HG02763 (cell line): ENCODE results near the gene CARD14.
"Not testable (repeated sequence)": the region's sequence is repeated elsewhere in the genome, so short reads cannot be mapped to it uniquely, and the experiment has no call there.

ENCODE experiments used
- ATAC-seq: cut with Tn5 transposase; IDR thresholded peaks from one replicate; pipeline ENCODE4 v1.9.1; 2021; ENCODE audit warnings: mild to moderate bottlenecking, moderate library complexity; ENCODE audit not compliant: unreplicated experiment

Gene CARD14

GRCh38 chr17:80147035-80147822, 22.6 kb upstream of the CARD14 start, which contains the start of gene EIF4A3:
Gene EIF4A3 (minus strand): TSS chr17:80147128. CDS start chr17:80146961, 167 bp downstream.
- peak; percentile 86 for ATAC-seq

DNA sequence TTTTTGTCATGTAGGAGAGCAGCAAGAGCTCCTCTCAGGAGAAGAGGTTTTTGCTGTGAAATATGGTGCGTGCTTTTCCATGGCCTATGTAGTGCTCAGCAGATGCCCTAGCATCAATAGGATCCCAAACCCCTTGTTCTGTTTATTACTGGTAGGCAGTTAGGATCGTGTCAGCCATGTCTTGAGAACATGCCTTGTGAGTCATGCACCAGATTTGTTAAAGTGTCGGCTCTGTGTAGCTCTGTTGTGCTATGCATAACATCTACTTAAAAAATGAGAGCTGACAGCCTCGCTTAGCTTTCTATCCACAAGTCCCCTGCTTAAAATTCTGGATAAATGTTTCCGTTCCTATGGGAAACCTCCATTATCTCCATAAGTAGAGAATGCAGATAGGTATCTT, 18.5 kb upstream of the CARD14 start:
- no peak for ATAC-seq

DNA sequence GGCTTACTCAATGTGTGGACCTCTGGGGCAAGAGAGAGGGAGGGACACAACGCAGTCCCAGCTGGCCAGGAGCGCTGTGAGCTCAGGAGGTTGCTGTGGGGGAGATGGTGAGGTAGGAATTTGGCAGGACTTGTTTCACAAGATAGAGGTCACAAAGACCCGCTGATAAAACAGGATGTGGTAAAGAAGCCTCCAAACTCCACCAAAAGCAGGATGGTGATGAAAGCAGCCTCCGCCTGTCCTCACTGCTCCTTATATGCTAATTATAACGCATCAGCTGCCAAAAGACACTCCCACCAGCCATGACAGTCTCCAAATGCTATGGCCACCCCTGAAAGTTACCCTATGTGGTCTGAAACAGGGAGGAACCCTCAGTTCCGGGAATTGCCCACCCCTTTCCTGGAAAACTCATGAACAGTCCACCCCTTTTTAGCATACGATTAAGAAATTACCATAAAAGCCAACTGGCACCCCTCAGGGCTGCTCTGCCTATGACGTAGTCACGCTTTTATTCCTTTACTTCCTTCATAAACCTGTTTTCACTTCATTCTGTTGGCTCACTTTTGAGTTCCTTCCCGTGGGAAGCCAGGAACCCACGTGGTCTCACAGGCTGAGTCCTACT, 17.6 kb upstream of the CARD14 start:
- ATAC-seq: no peak

- ATAC-seq: peak; percentile 64
Measured at GRCh38 chr17:80153004-80153403, 16.8 kb upstream of the CARD14 start.

DNA sequence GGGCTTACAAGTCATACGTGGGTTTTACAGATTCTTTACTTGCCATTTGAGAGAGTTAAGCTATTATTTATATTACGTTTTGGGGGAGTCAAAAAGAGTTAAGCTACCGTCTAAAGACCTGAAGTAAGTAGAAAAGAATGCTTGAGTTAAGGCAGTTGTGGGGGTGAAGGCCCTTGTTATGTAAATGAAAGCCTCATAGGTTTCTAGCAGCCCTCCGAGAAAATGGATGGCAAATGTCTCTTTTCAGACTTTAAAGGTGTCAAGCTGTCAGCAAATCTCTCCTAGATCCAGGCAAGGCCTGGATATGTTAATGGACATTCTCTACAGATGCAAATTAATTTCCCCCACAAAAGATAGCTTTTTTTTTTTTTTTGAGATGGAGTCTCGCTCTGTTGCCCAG, 15.7 kb upstream of the CARD14 start:
- ATAC-seq: no peak

DNA sequence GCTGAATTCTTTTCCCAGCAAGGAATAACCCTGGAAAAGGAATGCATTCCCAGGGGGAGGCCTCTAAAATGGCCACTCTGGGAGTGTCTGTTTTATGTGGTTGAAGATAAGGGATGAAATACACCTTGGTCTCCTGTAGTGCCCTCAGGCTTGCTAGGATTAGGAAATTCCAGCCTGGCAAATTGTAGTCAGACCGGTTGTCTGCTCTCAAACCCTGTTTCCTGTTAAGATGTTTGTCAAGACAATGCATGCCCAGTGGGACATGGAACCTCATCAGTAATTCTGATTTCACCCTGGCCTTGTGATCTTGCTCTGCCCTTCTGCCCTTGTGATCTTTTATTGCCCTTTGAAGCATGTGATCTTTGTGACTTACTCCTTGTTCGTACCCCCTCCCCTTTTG, 14.2 kb upstream of the CARD14 start:
- ATAC-seq: not testable (repeated sequence)

DNA sequence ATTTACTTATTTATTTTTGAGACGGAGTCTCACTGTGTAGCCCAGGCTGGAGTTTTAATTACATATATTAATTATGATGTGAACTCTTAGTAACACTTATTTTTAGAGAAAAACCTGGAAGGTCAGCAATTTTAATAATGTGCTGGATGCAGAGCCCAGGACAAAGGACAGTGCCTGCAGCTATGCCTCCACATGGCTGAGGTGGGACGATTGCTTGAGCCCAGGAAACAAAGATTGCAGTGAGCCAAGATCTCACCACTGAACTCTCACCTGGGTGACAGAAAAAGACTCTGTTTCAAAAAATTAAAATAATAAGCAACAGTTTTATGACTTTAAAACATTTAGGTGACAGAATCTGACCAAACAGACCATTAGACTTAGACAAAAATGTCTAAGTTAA, 11.0 kb upstream of the CARD14 start:
- no peak for ATAC-seq

GRCh38 chr17:80160536-80160935, 9.3 kb upstream of the CARD14 start:
- no peak for ATAC-seq

DNA sequence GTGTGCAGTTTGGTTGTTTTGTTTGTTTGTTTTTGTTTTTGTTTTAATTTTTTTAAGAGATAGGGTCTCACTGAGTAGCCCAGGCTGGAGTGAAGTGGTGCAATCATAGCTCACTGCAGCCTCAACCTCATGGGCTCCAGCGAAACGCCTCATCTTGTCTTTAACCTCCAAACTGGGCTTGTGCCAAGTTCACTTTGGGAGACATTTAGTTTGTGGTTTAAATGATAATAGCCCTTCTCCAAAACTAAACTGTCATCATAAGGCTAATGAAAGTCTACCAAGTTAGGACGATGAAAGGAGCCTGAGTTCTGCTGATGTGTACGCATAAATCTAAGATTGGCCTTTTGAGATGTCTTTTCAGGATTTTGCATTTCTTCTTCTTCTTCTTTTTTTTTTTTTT, 6.5 kb upstream of the CARD14 start:
- ATAC-seq: no peak

DNA sequence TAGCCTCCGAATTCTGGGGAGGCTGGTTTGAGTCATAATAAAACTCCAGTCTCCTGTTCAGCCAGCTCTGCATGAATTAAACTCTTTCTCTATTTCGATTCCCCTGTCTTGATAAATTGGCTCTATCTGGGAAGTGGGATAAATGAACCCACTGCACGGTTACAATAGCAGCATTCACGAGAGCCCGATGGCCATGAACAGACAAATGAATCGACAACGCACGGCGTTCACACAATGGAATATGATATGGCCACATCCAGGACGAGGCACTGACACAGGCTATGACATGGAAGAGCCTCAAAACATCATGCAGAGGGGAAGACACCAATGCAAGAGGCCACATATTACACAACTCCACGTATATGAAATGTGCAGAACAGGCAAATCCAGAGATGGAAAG, 5.6 kb upstream of the CARD14 start:
- no peak for ATAC-seq

GRCh38 chr17:80166446-80166845, 3.4 kb upstream of the CARD14 start:
- no peak for ATAC-seq

GRCh38 chr17:80168371-80168770, 1.5 kb upstream of the CARD14 start:
- ATAC-seq: no peak

- no peak for ATAC-seq
Measured at GRCh38 chr17:80169107-80169506, 723 bp upstream of the CARD14 start.

- ATAC-seq: no peak
Measured at GRCh38 chr17:80171681-80172080, 1.9 kb downstream of the CARD14 start.

GRCh38 chr17:80173126-80173525, 3.3 kb downstream of the CARD14 start:
- ATAC-seq: no peak

- no peak for ATAC-seq
Measured at GRCh38 chr17:80173916-80174315, 4.1 kb downstream of the CARD14 start.

GRCh38 chr17:80176757-80177156, 6.9 kb downstream of the CARD14 start:
- ATAC-seq: no peak

- ATAC-seq: no peak
Measured at GRCh38 chr17:80177986-80178595, 8.3 kb downstream of the CARD14 start.

DNA sequence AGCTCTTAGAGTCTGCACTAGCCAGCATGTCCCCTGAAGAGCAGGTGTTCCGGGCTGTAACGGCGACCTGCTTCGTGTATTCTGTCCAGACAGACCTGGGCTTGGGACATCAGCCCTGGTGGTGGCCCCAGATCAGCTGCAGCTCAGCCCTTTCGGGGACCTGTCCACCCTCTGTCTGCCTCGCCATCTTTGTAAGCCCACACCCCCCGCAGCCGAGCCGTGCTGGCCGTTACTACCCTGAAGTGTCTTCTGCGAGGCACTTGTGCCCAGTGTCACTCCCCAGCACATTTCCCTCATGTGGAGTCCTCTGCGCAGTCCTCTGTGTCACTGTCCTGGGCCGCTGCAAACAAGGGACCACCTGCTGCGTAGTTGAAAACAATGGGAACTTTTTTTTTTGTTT, 10.4 kb downstream of the CARD14 start:
- no peak for ATAC-seq

GRCh38 chr17:80181431-80181830, 11.6 kb downstream of the CARD14 start:
- no peak for ATAC-seq

DNA sequence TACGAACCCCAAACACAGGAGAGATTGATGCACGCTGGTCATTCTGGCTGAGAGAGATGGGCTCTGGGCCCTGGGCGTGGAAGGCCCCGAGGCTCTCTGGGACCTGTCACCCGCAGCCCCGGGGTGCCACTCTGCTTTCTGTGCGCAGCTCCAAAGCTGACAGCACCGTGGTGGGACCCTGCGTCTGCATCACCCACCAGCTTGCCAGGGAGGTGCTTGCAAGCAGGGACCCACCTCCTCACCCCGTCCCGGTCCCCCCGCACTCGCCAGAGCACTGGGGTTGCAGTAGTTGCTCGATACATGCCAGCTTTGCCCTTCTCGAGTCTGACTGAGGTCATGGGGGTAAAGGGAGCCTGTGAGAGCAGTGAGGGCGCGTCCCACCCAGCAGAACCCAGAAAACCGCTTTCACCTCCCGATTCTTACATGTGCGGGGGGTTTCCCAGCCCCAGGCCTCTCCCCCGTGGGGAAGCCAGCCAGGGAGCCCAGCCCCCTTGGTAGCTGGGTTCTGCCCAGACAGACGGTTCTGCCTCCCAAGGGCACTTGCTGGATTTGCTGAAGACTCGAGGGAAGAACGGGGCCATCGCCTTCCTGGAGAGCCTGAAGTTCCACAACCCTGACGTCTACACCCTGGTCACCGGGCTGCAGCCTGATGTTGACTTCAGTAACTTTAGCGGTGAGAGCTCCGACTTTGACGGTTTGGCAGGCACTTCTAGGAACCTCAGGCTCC, 12.5 kb downstream of the CARD14 start:
- no peak for ATAC-seq
